Lower lobe of right lung (tissue), 2 donors: ENCODE data around the gene NFIA. TPM values are rescaled to one million over a fixed set of nuclear protein-coding genes. Genes with fewer than 3 reads are reported as not detected.
A peak's percentile ranks its signal among the peaks of the same experiment; 100 is the strongest.
"Not testable (repeated sequence)": the region's sequence is repeated elsewhere in the genome, so short reads cannot be mapped to it uniquely, and the experiment has no call there.

Experiments
- ATAC-seq, 2 donors: fragments of 200-7000 bp; cut with Tn5 transposase; one replicate each; pipeline ENCODE4 v1.9.1; 2020 to 2022; ENCODE audit warnings: mild to moderate bottlenecking in 2 of 2, moderate library complexity in 2 of 2
- DNase-seq: peaks from one replicate; pipeline ENCODE4 v3.0.0-alpha.2; 2020
- H3K27ac ChIP-seq: fragments of 200-600 bp; one replicate; pipeline ENCODE4 v1.8.0; 2022
- H3K27me3 ChIP-seq: fragments of 200-600 bp; one replicate; pipeline ENCODE4 v1.8.0; 2022; ENCODE audit warnings: low read depth
- H3K36me3 ChIP-seq: fragments of 200-600 bp; one replicate; pipeline ENCODE4 v1.8.0; 2022; ENCODE audit warnings: mild to moderate bottlenecking
- H3K4me1 ChIP-seq: fragments of 200-600 bp; one replicate; pipeline ENCODE4 v1.8.0; 2022
- H3K4me3 ChIP-seq: fragments of 200-600 bp; one replicate; pipeline ENCODE4 v1.8.0; 2022; ENCODE audit warnings: mild to moderate bottlenecking
- H3K9me3 ChIP-seq: fragments of 200-600 bp; one replicate; pipeline ENCODE4 v1.8.0; 2022
- CTCF ChIP-seq: fragments of 200-600 bp; IDR thresholded peaks from one replicate; pipeline ENCODE4 v1.8.0; 2022; ENCODE audit warnings: antibody characterized with exemption, mild to moderate bottlenecking
- intact Hi-C: fragments of 100-400 bp; cut with DNase I; formaldehyde crosslinking; loops from one replicate; pipeline ENCODE4 v1.11.0; 2022
- total RNA-seq: library from RNA; stranded (reverse); fragmentation: NEBNext Ultra II Directional; extraction: Animal tissue kit (Norgen Biotek cat#: 25700); gene quantifications from one replicate; pipeline ENCODE4 v1.2.1, GENCODE V29; 2021
- donor health status: DM: no; HTN: yes; CAD: no; lungs with severe emphysema.

NFIA gene
- total RNA-seq, 1 donor from 2014 or later: 70.0 TPM

GRCh38 chr1:61056196-61056572 lies 26.2 kb upstream of the NFIA start:
- peak overlapping the region; percentile 78 for H3K4me3 ChIP-seq
- H3K9me3 ChIP-seq: no peaks in the 10 kb centered on the region
- TF ChIP-seq CTCF: no peak
- peak overlapping the region; percentile 88 for H3K27ac ChIP-seq
- DNase-seq: no peak
- H3K36me3 ChIP-seq: no peaks in the 10 kb centered on the region
- no peak for ATAC-seq
- intact Hi-C loops: no loop called here
- peaks cover 53% of the 10 kb centered on the region for H3K4me1 ChIP-seq
- H3K27me3 ChIP-seq: no peaks in the 10 kb centered on the region

- ATAC-seq: peak; percentile 65 to 73
- peaks cover 49% of the 10 kb centered on the region for H3K4me1 ChIP-seq
- no peaks in the 10 kb centered on the region for H3K27me3 ChIP-seq
These were observed 25.6 kb upstream of the NFIA start for GRCh38 chr1:61056573-61057439.

GRCh38 chr1:61058483-61059245 lies 23.7 kb upstream of the NFIA start:
- no peak overlapping the region for H3K27ac ChIP-seq
- no peak for ATAC-seq
- H3K27me3 ChIP-seq: no peaks in the 10 kb centered on the region
- H3K36me3 ChIP-seq: no peaks in the 10 kb centered on the region
- no peak for DNase-seq
- intact Hi-C loops: no loop called here
- no peak for TF ChIP-seq CTCF
- H3K4me3 ChIP-seq: no peak overlapping the region
- H3K4me1 ChIP-seq: peaks cover 31% of the 10 kb centered on the region
- no peaks in the 10 kb centered on the region for H3K9me3 ChIP-seq

More at GRCh38 chr1:61056573-61057439, 25.6 kb upstream of the NFIA start:
- peak overlapping the region; percentile 88 for H3K27ac ChIP-seq
- no peaks in the 10 kb centered on the region for H3K9me3 ChIP-seq
- TF ChIP-seq CTCF: no peak
- DNase-seq: peak; percentile 79
- intact Hi-C loops: no loop called here
- peak overlapping the region; percentile 78 for H3K4me3 ChIP-seq
- no peaks in the 10 kb centered on the region for H3K36me3 ChIP-seq

GRCh38 chr1:61061601-61062000 lies 20.8 kb upstream of the NFIA start:
- H3K27ac ChIP-seq, intact Hi-C loops, H3K36me3 ChIP-seq, H3K9me3 ChIP-seq, H3K4me1 ChIP-seq, H3K27me3 ChIP-seq, DNase-seq, ATAC-seq, H3K4me3 ChIP-seq: not testable (repeated sequence)

- no peaks in the 10 kb centered on the region for H3K4me1 ChIP-seq
- no peak for TF ChIP-seq CTCF
- H3K27me3 ChIP-seq: no peaks in the 10 kb centered on the region
- ATAC-seq (no peak), DNase-seq (no peak)
- H3K36me3 ChIP-seq: no peaks in the 10 kb centered on the region
- H3K9me3 ChIP-seq: no peaks in the 10 kb centered on the region
- intact Hi-C loops: no loop called here
- H3K4me3 ChIP-seq: no peak overlapping the region
- no peak overlapping the region for H3K27ac ChIP-seq
These were observed 17.7 kb upstream of the NFIA start for GRCh38 chr1:61064673-61065072.
